Activated CD8-positive, alpha-beta memory T cell treated with anti-CD3 and anti-CD28 coated beads for 48 hours (primary cell): ENCODE data around the gene TSC22D4.
"Not testable (repeated sequence)": the region's sequence is repeated elsewhere in the genome, so short reads cannot be mapped to it uniquely, and the experiment has no call there.

Source experiments
- DNase-seq, 3 experiments: peaks; one replicate each; pipeline ENCODE4 v3.0.0-alpha.2; 2020; ENCODE audit warnings: low read depth in 2 of 3, low spot score in 2 of 3

Gene TSC22D4

GRCh38 chr7:100446040-100446439 lies 33.0 kb downstream of the TSC22D4 start:
- DNase-seq: no peak

GRCh38 chr7:100444311-100445278 lies 34.4 kb downstream of the TSC22D4 start:
- no peak for DNase-seq

GRCh38 chr7:100443096-100443840 lies 35.7 kb downstream of the TSC22D4 start:
- DNase-seq: no peak

GRCh38 chr7:100441641-100442535 lies 37.1 kb downstream of the TSC22D4 start:
- DNase-seq: no peak

- not testable (repeated sequence) for DNase-seq
Observed at GRCh38 chr7:100439244-100439643, 39.8 kb downstream of the TSC22D4 start.

GRCh38 chr7:100438731-100439130 lies 40.3 kb downstream of the TSC22D4 start:
- DNase-seq: not testable (repeated sequence)

- DNase-seq: no peak
Observed at GRCh38 chr7:100438172-100438571, 40.8 kb downstream of the TSC22D4 start.

- DNase-seq: no peak
Observed at GRCh38 chr7:100437150-100438100, 41.6 kb downstream of the TSC22D4 start.

GRCh38 chr7:100435401-100436304 lies 43.4 kb downstream of the TSC22D4 start:
- DNase-seq: no peak

- no peak for DNase-seq
Observed at GRCh38 chr7:100434297-100435144, 44.5 kb downstream of the TSC22D4 start.

- DNase-seq: no peak
Observed at GRCh38 chr7:100433592-100434296, 45.3 kb downstream of the TSC22D4 start.

GRCh38 chr7:100433276-100433591 lies 45.8 kb downstream of the TSC22D4 start:
- no peak for DNase-seq

- DNase-seq: no peak
Observed at GRCh38 chr7:100432621-100433275, 46.3 kb downstream of the TSC22D4 start.

- DNase-seq: no peak
Observed at GRCh38 chr7:100432053-100432452, 47.0 kb downstream of the TSC22D4 start.

- no peak for DNase-seq
Observed at GRCh38 chr7:100431286-100431735, 47.7 kb downstream of the TSC22D4 start.

GRCh38 chr7:100430493-100431285 lies 48.3 kb downstream of the TSC22D4 start:
- no peak for DNase-seq
